ENCODE results near the gene HPS1.
"Not testable (repeated sequence)": the region's sequence is repeated elsewhere in the genome, so short reads cannot be mapped to it uniquely, and the experiment has no call there.

The HPS1 gene

DNA sequence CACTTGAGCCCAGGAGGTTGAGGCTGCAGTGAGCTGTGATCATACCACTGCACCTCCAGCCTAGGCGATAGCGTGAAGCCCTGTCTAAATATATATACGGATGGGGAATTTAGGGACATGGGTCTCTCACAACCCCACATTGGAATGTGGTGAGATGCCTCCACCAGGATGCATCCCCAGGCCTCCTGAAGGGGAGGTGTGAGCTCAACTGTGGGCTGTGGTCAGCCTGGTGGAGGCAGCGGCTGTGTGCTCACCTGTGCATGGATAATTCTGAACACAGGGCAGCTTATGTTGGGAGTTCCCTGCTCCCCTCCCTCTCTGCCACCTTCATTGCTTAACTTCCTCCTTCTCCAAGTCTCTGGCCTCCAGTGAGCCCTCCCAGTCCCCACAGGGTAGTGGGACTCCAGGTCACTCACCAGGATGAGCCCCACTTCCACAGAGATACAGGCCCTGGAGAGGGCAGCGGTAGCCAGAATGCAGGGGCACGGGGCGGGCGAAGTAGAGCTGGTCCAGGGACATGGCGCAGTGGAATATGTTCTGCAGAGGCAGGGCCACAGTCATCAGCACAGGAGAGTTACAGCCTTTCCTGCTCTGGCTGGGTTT lies 62.1 kb downstream of the HPS1 start:
- no peak for DNase-seq

GRCh38 chr10:98383869-98384268 lies 62.9 kb downstream of the HPS1 start:
- DNase-seq = no peak

- DNase-seq = not testable (repeated sequence)
Measured at GRCh38 chr10:98383134-98383667, 63.5 kb downstream of the HPS1 start.

- DNase-seq = no peak
Measured at GRCh38 chr10:98382691-98383101, 64.0 kb downstream of the HPS1 start.

DNA sequence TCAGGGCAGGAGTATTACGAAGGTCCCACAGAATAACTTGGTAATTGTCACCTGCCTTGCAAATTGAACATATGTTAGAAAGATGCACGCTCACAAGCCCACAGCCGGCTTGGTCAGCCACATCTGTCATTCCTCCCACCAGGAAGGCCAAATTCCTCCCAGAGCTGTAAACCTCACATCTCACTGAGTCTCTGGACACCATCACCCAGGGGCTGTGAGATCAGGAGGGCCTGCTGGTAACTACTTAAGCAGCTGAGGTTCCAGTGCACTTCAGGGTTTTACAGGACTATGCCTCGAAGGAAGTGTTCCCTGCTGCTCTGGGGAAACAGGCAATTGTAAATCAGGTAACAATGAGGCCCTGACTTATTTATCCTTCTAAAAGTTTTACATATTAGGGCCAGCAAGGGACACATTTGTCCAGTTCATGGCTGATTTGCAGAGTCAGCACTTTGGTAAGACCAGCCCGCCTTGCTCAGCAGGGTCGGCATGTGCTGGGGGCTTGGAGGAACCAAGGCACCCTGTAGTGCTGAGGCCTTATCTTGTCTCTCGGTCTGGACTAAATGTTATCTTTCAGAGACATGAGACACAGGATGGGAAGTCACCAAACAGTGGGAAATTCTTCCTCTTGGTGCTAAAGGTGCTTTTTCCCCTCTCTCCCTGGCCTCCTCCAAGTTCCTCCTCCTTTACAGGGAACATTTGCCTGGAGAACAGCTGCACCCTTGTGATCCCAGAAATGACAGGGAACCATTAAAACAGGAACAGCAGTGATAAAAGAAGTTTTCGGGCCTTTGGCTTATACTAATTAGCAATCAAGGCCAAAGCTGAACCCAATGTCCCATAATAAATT lies 66.0 kb downstream of the HPS1 start:
- DNase-seq = no peak

DNA sequence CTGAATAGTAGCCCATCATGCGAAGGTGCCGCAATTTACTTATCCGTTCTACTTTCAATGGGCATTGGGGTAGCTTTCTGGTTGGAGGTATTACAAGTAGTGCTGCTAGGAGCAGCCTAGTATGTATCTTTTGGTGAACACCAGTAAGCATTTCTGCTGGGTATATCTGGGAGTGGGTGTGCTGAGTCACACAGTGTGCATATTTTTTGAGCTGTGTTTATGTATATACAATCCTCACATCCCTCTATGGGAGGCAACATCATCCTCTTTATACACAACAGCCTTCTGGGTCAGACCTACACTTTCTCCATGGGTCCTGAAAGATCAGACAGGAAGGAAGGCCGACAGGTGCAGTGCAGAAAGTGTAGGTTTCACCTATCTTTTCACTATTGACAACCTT lies 68.0 kb downstream of the HPS1 start:
- DNase-seq = no peak

DNA sequence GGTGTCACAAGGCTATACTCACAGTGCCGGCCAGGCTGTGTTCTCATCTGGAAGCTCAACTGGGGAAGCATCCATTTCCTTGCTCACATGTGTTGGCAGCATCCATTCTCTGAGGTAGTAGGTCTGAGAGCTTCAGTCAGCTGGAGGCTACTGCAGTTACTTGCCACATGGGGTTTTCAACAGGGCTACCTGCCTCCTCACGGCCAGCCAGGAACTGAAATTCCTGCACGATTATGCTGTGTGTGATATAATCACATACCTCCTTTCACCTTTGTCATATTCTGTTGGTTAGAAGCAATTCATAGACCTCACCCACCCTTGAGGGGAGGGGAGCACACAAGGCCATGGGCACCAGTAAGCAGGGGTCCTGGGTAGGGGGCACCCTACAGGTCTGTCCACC lies 69.2 kb downstream of the HPS1 start:
- no peak for DNase-seq

- no peak for DNase-seq
Measured at GRCh38 chr10:98377001-98377400, 69.7 kb downstream of the HPS1 start.

DNA sequence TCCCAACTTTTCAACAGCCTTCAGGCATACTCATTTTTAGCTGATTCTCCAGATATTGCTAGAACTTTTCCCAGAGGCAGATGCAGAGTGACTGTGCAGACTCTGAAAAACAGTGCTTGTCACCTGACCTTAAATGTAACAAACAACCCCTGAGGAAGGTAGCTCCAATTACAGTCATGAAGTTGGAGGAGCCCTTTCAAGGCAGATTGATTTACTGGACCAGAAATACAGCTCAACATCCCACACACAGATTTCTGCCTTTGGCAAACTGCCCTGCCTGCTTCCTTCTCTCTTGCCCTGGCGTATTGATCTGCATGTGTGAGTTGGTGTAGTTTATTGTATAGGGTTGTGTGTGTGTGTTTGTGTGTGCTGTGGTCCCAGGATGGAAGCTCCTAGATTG lies 70.2 kb downstream of the HPS1 start:
- DNase-seq = no peak

- DNase-seq = no peak
Measured at GRCh38 chr10:98374217-98374985, 72.3 kb downstream of the HPS1 start.

- no peak for DNase-seq
Measured at GRCh38 chr10:98373260-98374040, 73.3 kb downstream of the HPS1 start.

- DNase-seq = no peak
Measured at GRCh38 chr10:98370831-98371820, 75.6 kb downstream of the HPS1 start.

- no peak for DNase-seq
Measured at GRCh38 chr10:98369801-98370200, 76.9 kb downstream of the HPS1 start.

- DNase-seq = no peak
Measured at GRCh38 chr10:98368644-98369043, 78.1 kb downstream of the HPS1 start.

DNA sequence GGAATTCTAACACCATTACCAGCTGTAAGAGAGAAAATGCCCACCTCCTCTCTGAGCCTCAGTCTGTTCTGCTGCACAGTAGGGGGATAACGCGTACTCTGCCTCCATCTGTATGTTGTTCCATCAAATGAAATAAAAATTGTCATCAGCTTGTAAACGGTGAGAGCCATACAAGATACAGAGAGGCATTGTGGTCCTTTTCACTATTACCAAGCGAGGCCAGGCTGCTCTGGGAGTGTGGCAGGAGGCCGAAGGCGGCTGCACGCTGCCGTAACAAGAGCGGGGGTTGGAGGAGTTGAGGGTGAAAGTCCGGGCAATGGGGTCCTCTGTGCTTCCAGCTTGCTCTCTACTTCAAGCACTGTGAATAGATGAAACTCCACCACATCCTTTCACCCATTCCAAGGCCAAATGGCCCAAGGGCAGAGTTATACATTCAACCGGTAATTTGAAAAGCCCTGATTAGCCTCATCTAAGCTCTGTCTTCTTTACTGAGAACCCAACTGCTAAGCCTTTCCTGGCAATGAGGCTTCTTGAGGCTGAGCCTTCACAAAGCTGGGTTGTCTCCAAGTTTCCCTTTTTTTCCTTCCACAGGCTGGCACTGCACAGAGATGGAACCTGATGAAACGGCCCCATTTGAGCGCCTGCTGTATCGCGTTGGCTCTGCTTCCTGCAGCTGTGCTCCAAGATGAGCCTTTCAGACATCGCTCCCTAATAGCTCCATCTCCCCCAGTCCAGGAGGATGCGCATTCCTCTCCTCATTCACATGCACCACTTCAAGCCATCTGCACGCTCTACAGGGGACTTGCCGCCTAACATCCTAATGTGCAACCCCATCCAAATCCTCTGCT lies 78.9 kb downstream of the HPS1 start:
- DNase-seq = no peak

Measured in stimulated activated CD4-positive, alpha-beta T cell treated with anti-CD3 and anti-CD28 coated beads, Interleukin-4, amount 100 ng/mL, for 24 hours (primary cell).